OCI-M2 (cell line): ENCODE measurements around the gene GRAMD1A.

Source experiments
- DNase-seq: peaks from one replicate; lab custom pipeline; 2025; ENCODE audit not compliant: unreplicated experiment; lab: John Stamatoyannopoulos, UW

The GRAMD1A gene

DNA sequence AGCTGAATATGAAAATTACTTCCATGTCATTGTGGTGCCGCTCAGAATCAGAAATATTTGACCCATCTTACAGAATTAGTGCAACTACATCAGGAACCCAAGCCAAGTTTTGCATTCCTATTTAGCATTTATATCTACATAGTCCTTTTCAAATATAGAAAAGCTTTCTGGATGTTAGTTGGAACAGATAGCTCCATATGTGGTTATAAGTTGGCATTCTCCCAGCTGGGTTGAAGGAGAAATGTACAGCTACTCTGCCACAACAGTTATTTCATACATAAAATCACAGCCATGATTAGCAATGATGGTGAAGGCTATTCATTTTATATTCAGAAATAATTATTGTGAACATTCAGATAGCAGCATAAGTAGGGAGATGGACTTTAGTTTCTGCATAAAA is 69.6 kb downstream of the GRAMD1A start:
- no peak for DNase-seq

DNA sequence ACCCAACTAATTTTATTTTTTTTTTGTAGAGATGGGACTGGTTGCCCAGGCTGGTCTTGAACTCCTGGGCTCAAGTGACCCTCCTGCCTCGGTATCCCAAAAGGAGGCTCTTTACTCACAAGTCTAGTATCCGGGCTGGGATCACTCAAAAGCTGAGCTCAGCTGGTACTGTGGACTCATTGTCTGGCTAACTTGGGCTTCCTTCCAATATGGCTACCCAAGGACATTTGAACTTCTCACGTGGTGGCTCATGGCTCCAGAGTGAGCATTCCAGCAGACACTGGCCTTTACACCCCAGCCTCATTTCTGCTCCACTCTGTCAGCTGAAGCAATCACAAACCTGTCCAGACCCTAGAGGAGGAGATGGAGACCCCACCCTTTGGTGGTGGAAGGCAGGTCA is 70.3 kb downstream of the GRAMD1A start:
- DNase-seq = no peak

GRCh38 chr19:35073516-35073915 is 73.4 kb downstream of the GRAMD1A start:
- no peak for DNase-seq

GRCh38 chr19:35073941-35074340 is 73.8 kb downstream of the GRAMD1A start:
- DNase-seq = no peak

- DNase-seq = no peak
Observed at GRCh38 chr19:35074426-35075201, 74.5 kb downstream of the GRAMD1A start.

- DNase-seq = no peak
Observed at GRCh38 chr19:35075202-35076025, 75.3 kb downstream of the GRAMD1A start.

DNA sequence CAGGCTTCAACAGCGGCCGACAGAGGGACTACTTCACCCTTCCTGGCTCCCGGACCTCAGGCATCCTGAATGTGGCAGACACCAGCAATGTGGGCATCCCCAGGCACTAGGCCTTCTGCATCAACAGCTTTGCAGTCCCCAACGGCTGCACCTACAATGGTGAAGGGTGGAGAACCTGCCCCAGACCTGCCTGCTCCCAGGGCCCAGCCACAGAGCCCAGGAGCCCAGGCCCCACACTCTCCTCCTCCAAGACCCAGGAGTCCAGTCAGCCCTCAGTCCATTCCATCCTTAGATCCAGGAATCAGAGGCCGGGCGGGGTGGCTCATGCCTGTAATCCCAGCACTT is 75.9 kb downstream of the GRAMD1A start:
- DNase-seq = no peak
